Measurements from ENCODE around the gene FHIT.

DNA sequence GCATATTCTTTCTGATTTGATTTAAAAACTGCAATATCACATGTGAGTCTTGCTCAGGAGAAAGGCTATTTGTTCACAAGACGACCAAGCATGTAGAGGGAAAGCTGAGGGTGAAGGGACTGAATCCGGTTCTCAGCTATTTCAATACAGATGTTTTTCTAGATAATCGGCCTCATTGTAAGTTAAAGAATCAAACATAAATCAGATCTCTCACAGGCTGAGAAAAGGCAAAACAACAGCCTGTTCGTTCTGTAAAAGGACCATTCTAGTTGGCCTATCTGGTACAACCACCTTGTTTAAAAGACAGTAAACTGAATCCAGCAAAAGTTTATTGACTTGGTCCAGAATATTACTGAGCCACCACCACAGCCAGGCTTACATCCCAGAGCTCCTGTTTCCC, 1155.7 kb downstream of the FHIT start:
- TF ChIP-seq, protein P1, sequence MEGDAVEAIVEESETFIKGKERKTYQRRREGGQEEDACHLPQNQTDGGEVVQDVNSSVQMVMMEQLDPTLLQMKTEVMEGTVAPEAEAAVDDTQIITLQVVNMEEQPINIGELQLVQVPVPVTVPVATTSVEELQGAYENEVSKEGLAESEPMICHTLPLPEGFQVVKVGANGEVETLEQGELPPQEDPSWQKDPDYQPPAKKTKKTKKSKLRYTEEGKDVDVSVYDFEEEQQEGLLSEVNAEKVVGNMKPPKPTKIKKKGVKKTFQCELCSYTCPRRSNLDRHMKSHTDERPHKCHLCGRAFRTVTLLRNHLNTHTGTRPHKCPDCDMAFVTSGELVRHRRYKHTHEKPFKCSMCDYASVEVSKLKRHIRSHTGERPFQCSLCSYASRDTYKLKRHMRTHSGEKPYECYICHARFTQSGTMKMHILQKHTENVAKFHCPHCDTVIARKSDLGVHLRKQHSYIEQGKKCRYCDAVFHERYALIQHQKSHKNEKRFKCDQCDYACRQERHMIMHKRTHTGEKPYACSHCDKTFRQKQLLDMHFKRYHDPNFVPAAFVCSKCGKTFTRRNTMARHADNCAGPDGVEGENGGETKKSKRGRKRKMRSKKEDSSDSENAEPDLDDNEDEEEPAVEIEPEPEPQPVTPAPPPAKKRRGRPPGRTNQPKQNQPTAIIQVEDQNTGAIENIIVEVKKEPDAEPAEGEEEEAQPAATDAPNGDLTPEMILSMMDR (IDR thresholded peaks at IDR 0.05 in 4 of 5, conservative IDR thresholded peaks at IDR 0.05 in 1 of 5) = no peak
- TF ChIP-seq POLR2A (IDR thresholded peaks at IDR 0.05) = no peak
